Activated B cell treated with CpG ODN at 0.5 μM for 24 hours (primary cell): ENCODE results near the gene WASF3. TPM values are rescaled to one million over a fixed set of nuclear protein-coding genes. Genes with fewer than 3 reads are reported as not detected.

ENCODE experiments used
- ATAC-seq: fragments of 200-7000 bp; cut with Tn5 transposase; one replicate; pipeline ENCODE4 v1.10.0; 2021; ENCODE audit warnings: low read depth, mild to moderate bottlenecking, moderate library complexity
- CTCF ChIA-PET: fragments of 350-600 bp; sonication (Branson Sonifier 250); formaldehyde crosslinking; loops from one replicate; lab custom pipeline; 2021; ENCODE audit warnings: antibody characterized with exemption; lab: Charles Lee
- POLR2A ChIA-PET: fragments of 350-600 bp; sonication (Branson Sonifier 250); formaldehyde crosslinking; loops from one replicate; lab custom pipeline; 2021; ENCODE audit warnings: antibody characterized with exemption; lab: Charles Lee
- DNase-seq: peaks from one replicate; pipeline ENCODE4 v3.0.0; 2022
- H3K27ac Mint-ChIP-seq: one replicate; pipeline ENCODE4 v1.8.0; 2020; ENCODE audit warnings: mixed read lengths
- H3K27me3 Mint-ChIP-seq: one replicate; pipeline ENCODE4 v1.8.0; 2021; ENCODE audit warnings: mixed read lengths
- H3K36me3 Mint-ChIP-seq: one replicate; pipeline ENCODE4 v1.8.0; 2021; ENCODE audit warnings: low read depth, mixed read lengths
- H3K4me1 Mint-ChIP-seq: one replicate; pipeline ENCODE4 v1.8.0; 2021; ENCODE audit warnings: mixed read lengths
- H3K4me3 Mint-ChIP-seq: one replicate; pipeline ENCODE4 v1.8.0; 2020; ENCODE audit warnings: mild to moderate bottlenecking, mixed read lengths
- H3K9me3 Mint-ChIP-seq: one replicate; pipeline ENCODE4 v1.8.0; 2020; ENCODE audit warnings: mixed read lengths
- intact Hi-C: fragments of 100-400 bp; cut with micrococcal nuclease; formaldehyde crosslinking; loops from one replicate; pipeline ENCODE4 v1.15.1; 2024
- total RNA-seq: library from RNA; stranded (reverse); gene quantifications from 2 replicates; pipeline ENCODE4 v1.2.3, GENCODE V29; 2022
- TF ChIP-seq, protein P1 (sequence below): fragments of 200-600 bp; IDR thresholded peaks from one replicate; pipeline ENCODE4 v1.8.0; 2022; ENCODE audit warnings: antibody characterized with exemption, mild to moderate bottlenecking

Gene WASF3
- total RNA-seq, 1 donor from 2014 or later, result 0.35 TPM

- no peak for DNase-seq
- Mint-ChIP-seq H3K27me3 (peaks cover 7% of the 10 kb centered on the region), H3K4me1 (peaks cover 4% of the 10 kb centered on the region), H3K9me3 (peaks cover 14% of the 10 kb centered on the region), H3K27ac (no peak overlapping the region), H3K36me3 (no peaks in the 10 kb centered on the region), H3K4me3 (no peak overlapping the region)
- ChIA-PET POLR2A (no interaction called here), CTCF (interaction anchor here (1.5 kb wide), 1 partner anchor 510 kb away, joined by 5 read pairs; no protein-coding TSS in a partner anchor)
- ATAC-seq, result no peak
- TF ChIP-seq, protein P1, sequence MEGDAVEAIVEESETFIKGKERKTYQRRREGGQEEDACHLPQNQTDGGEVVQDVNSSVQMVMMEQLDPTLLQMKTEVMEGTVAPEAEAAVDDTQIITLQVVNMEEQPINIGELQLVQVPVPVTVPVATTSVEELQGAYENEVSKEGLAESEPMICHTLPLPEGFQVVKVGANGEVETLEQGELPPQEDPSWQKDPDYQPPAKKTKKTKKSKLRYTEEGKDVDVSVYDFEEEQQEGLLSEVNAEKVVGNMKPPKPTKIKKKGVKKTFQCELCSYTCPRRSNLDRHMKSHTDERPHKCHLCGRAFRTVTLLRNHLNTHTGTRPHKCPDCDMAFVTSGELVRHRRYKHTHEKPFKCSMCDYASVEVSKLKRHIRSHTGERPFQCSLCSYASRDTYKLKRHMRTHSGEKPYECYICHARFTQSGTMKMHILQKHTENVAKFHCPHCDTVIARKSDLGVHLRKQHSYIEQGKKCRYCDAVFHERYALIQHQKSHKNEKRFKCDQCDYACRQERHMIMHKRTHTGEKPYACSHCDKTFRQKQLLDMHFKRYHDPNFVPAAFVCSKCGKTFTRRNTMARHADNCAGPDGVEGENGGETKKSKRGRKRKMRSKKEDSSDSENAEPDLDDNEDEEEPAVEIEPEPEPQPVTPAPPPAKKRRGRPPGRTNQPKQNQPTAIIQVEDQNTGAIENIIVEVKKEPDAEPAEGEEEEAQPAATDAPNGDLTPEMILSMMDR, result no peak
- intact Hi-C loops, result loop anchor here (5.0 to 10.0 kb wide), 2 partner anchors 197 to 1690 kb away; no protein-coding TSS in a partner anchor
Measured at GRCh38 chr13:26694609-26695359, 137.3 kb downstream of the WASF3 start.

DNA sequence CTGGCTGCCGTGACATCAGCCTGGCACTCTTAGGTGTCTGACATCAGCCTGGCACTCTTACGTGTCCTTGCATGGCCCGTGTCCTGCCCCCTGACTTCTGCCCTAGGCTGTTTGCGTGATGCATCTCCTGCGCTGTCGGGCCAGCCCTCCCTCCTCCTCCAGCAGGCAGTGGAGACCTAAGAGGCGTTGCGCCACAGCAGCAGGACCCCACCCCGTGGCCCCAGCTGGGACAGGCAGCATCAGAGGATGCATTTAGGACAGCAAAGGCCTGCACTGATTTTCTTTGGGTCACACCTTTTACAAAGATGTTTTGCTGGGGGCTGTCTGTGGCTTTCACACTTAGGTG, 137.8 kb downstream of the WASF3 start:
- H3K36me3 Mint-ChIP-seq, result no peaks in the 10 kb centered on the region
- intact Hi-C loops, result loop anchor here (5.0 to 10.0 kb wide), 2 partner anchors 198 to 1691 kb away; no protein-coding TSS in a partner anchor
- ATAC-seq (no peak), DNase-seq (no peak)
- H3K9me3 Mint-ChIP-seq, result peaks cover 10% of the 10 kb centered on the region
- no peak overlapping the region for H3K27ac Mint-ChIP-seq
- no peak overlapping the region for H3K4me3 Mint-ChIP-seq
- ChIA-PET POLR2A (no interaction called here), CTCF (interaction anchor here (0.6 to 2.3 kb wide), 3 partner anchors 229 to 1121 kb away, joined by 3 to 7 read pairs (median 5); no protein-coding TSS in a partner anchor)
- TF ChIP-seq, protein P1, result no peak
- H3K27me3 Mint-ChIP-seq, result peaks cover 7% of the 10 kb centered on the region
- H3K4me1 Mint-ChIP-seq, result peaks cover 4% of the 10 kb centered on the region

DNA sequence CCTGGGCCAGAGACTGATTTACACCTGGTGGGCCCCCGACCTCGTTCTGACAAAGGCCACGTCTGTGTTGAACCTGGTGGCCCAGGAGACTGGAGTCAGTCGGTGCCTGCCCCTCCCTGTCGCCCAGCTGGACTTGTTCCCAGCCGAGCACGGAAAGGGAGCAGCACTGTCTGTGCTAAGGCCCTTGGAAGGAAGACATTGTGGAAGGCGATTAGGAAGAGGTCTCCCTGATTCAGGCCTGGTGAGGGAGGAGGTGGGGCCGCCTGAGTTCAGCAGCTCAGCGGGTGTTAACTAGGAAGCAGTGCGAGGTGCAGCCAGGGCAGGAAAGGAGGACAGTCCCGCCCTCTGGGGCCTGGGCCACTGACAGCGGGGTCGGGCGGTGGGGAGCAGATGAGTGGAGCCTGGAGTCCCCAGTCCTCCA, 138.4 kb downstream of the WASF3 start:
- DNase-seq, result no peak
- ChIA-PET POLR2A (no interaction called here), CTCF (interaction anchor here (0.6 to 2.3 kb wide), 3 partner anchors 230 to 1121 kb away, joined by 3 to 7 read pairs (median 3); no protein-coding TSS in a partner anchor)
- Mint-ChIP-seq H3K27ac (no peak overlapping the region), H3K4me1 (peaks cover 4% of the 10 kb centered on the region), H3K9me3 (peaks cover 8% of the 10 kb centered on the region), H3K4me3 (no peak overlapping the region), H3K27me3 (peaks cover 7% of the 10 kb centered on the region), H3K36me3 (no peaks in the 10 kb centered on the region)
- ATAC-seq, result no peak
- TF ChIP-seq, protein P1, result no peak
- intact Hi-C loops, result loop anchor here (5.0 to 10.0 kb wide), 2 partner anchors 199 to 1691 kb away; no protein-coding TSS in a partner anchor

- intact Hi-C loops, result loop anchor here (5.0 to 10.0 kb wide), 2 partner anchors 200 to 1693 kb away; no protein-coding TSS in a partner anchor
Measured at GRCh38 chr13:26697069-26697955, 139.8 kb downstream of the WASF3 start.

More at GRCh38 chr13:26697069-26697955, 139.8 kb downstream of the WASF3 start:
- Mint-ChIP-seq H3K27ac (no peak overlapping the region), H3K4me1 (peaks cover 4% of the 10 kb centered on the region), H3K9me3 (no peaks in the 10 kb centered on the region), H3K36me3 (no peaks in the 10 kb centered on the region), H3K27me3 (peaks cover 7% of the 10 kb centered on the region), H3K4me3 (no peak overlapping the region)
- no peak for DNase-seq
- ChIA-PET CTCF (interaction anchor here (1.0 to 4.1 kb wide), 4 partner anchors 8 to 1123 kb away, joined by 4 to 93 read pairs (median 11); no protein-coding TSS in a partner anchor), POLR2A (no interaction called here)
- TF ChIP-seq, protein P1, result no peak
- no peak for ATAC-seq
